PC-3 (cell line): Measurements from ENCODE around the gene SKP2. TPM values are rescaled to one million over a fixed set of nuclear protein-coding genes. Genes with fewer than 3 reads are reported as not detected.

ENCODE experiments used
- ATAC-seq: fragments of 200-7000 bp; cut with Tn5 transposase; 2 replicates; pipeline ENCODE4 v1.9.1; 2020; ENCODE audit warnings: mild to moderate bottlenecking, moderate library complexity
- BruUV-seq: library from RNA; stranded (reverse); fragments of 400-500 nt; replicated peaks from 2 replicates; lab custom pipeline; 2021; lab: Mats Ljungman, UMichigan
- CTCF ChIA-PET: fragments of 300-600 bp; sonication (Branson Sonifier 250); formaldehyde crosslinking; loops from one replicate; lab custom pipeline; 2022; ENCODE audit warnings: antibody characterized with exemption; lab: Charles Lee
- POLR2A ChIA-PET: fragments of 300-600 bp; sonication (Branson Sonifier 250); formaldehyde crosslinking; loops from one replicate; lab custom pipeline; 2022; ENCODE audit warnings: antibody characterized with exemption; ENCODE audit not compliant: unreplicated experiment; lab: Charles Lee
- DNase-seq: peaks from one replicate; pipeline ENCODE4 v3.0.0-alpha.2; 2015
- H2AFZ ChIP-seq: fragments of 300-600 bp; sonication (generic); 2 replicates; pipeline ENCODE4 v1.6.0; 2016; ENCODE audit warnings: antibody characterized with exemption, low read length
- H3F3A ChIP-seq: fragments of 300-600 bp; sonication (generic); one replicate; pipeline ENCODE4 v1.6.0; 2017; ENCODE audit warnings: antibody characterized with exemption, low read length, control low read depth, mild to moderate bottlenecking; ENCODE audit not compliant: unreplicated experiment
- H3K27ac ChIP-seq: fragments of 300-600 bp; sonication (generic); 2 replicates; pipeline ENCODE4 v1.5.1; 2016; ENCODE audit warnings: mild to moderate bottlenecking, low read length
- H3K27me3 ChIP-seq: fragments of 300-600 bp; sonication (generic); 2 replicates; pipeline ENCODE4 v1.6.1; 2016; ENCODE audit warnings: low read length, mixed read lengths
- H3K36me3 ChIP-seq: fragments of 300-600 bp; sonication (generic); 2 replicates; pipeline ENCODE4 v1.6.1; 2016; ENCODE audit warnings: low read depth, mixed run types, low read length, mixed read lengths
- H3K4me1 ChIP-seq: fragments of 300-600 bp; sonication (generic); 2 replicates; pipeline ENCODE4 v1.5.1; 2016; ENCODE audit warnings: low read length; ENCODE audit not compliant: insufficient read depth
- H3K4me2 ChIP-seq: fragments of 300-600 bp; sonication (generic); 2 replicates; pipeline ENCODE4 v1.6.0; 2016; ENCODE audit warnings: low read length
- H3K4me3 ChIP-seq: fragments of 300-600 bp; sonication (generic); 2 replicates; pipeline ENCODE4 v1.5.1; 2016; ENCODE audit warnings: mild to moderate bottlenecking, low read length, mixed read lengths
- H3K79me2 ChIP-seq: fragments of 300-600 bp; sonication (generic); 2 replicates; pipeline ENCODE4 v1.6.1; 2017; ENCODE audit warnings: low read length, mixed read lengths
- H3K9ac ChIP-seq: fragments of 300-600 bp; sonication (generic); 2 replicates; pipeline ENCODE4 v1.6.0; 2016; ENCODE audit warnings: mild to moderate bottlenecking, low read length
- H3K9me2 ChIP-seq: fragments of 300-600 bp; sonication (generic); replicated peaks from 2 replicates; pipeline ENCODE4 v1.6.1; 2016; ENCODE audit warnings: mixed run types, low read length, mixed read lengths
- H3K9me3 ChIP-seq: fragments of 300-600 bp; sonication (generic); 2 replicates; pipeline ENCODE4 v1.6.1; 2016; ENCODE audit warnings: low read length, mixed read lengths
- H4K20me1 ChIP-seq: fragments of 300-600 bp; sonication (generic); 2 replicates; pipeline ENCODE4 v1.6.1; 2016; ENCODE audit warnings: low read length, mixed read lengths
- CTCF ChIP-seq: fragments of 300-600 bp; sonication (generic); conservative IDR thresholded peaks from 2 replicates; pipeline ENCODE4 v1.5.1; 2017; ENCODE audit warnings: antibody characterized with exemption, low read depth, mild to moderate bottlenecking, low read length
- EZH2 ChIP-seq: fragments of 300-600 bp; sonication (generic); IDR thresholded peaks from one replicate; pipeline ENCODE4 v1.6.1; 2017; ENCODE audit warnings: antibody characterized with exemption, mild to moderate bottlenecking, low read length; ENCODE audit not compliant: unreplicated experiment
- EZH2phosphoT487 ChIP-seq: fragments of 300-600 bp; sonication (generic); IDR thresholded peaks from 2 replicates; pipeline ENCODE4 v1.6.1; 2018; ENCODE audit warnings: mild to moderate bottlenecking, antibody characterized with exemption, low read length, borderline replicate concordance
- intact Hi-C: fragments of 100-400 bp; cut with micrococcal nuclease; formaldehyde crosslinking; loops from 2 replicates; pipeline ENCODE4 v1.9.0; 2023
- total RNA-seq: library from RNA; depleted of rRNA; stranded (reverse); fragments of >200 nt; gene quantifications from 2 replicates; pipeline ENCODE4 v1.2.3, GENCODE V29; 2014

The SKP2 gene
- total RNA-seq, 1 experiment from 2014 or later: 32.0 TPM

GRCh38 chr5:36175043-36175442 lies 23.1 kb downstream of the SKP2 start:
- ChIA-PET POLR2A (no interaction called here), CTCF (no interaction called here)
- Histone ChIP-seq H3K4me1 (no peaks in the 10 kb centered on the region), H3F3A (no peaks in the 10 kb centered on the region), H3K4me2 (no peak overlapping the region), H3K9me3 (no peaks in the 10 kb centered on the region), H3K36me3 (peaks cover 31% of the 10 kb centered on the region), H3K27me3 (no peaks in the 10 kb centered on the region), H3K27ac (no peak overlapping the region), H3K79me2 (no peaks in the 10 kb centered on the region), H3K4me3 (no peak overlapping the region), H4K20me1 (no peaks in the 10 kb centered on the region), H3K9me2 (no peaks in the 10 kb centered on the region), H2AFZ (no peak overlapping the region), H3K9ac (no peak overlapping the region)
- ATAC-seq: no peak
- DNase-seq: no peak
- TF ChIP-seq EZH2phosphoT487: no peak
- no TSS peak for BruUV-seq
- intact Hi-C loops: loop anchor here (5.0 to 10.0 kb wide), 2 partner anchors 222 to 520 kb away; no protein-coding TSS in a partner anchor

- H3K27me3 ChIP-seq: no peaks in the 10 kb centered on the region
- no TSS peak for BruUV-seq
- H3K79me2 ChIP-seq: no peaks in the 10 kb centered on the region
- H3K9me3 ChIP-seq: no peaks in the 10 kb centered on the region
- H3K4me1 ChIP-seq: no peaks in the 10 kb centered on the region
- POLR2A ChIA-PET: no interaction called here
- intact Hi-C loops: loop anchor here (1.0 to 10.0 kb wide), 3 partner anchors 62 to 518 kb away; no protein-coding TSS in a partner anchor
- no peak for TF ChIP-seq EZH2
- no peak for TF ChIP-seq CTCF
- no peak for TF ChIP-seq EZH2phosphoT487
- H3K4me3 ChIP-seq: no peak overlapping the region
- H3F3A ChIP-seq: no peaks in the 10 kb centered on the region
- no peak for DNase-seq
- H3K4me2 ChIP-seq: no peak overlapping the region
- H4K20me1 ChIP-seq: no peaks in the 10 kb centered on the region
- H2AFZ ChIP-seq: no peak overlapping the region
- ATAC-seq: no peak
- H3K36me3 ChIP-seq: peaks cover 32% of the 10 kb centered on the region
- CTCF ChIA-PET: no interaction called here
- H3K27ac ChIP-seq: no peak overlapping the region
- no peaks in the 10 kb centered on the region for H3K9me2 ChIP-seq
- no peak overlapping the region for H3K9ac ChIP-seq
These were observed 25.2 kb downstream of the SKP2 start for GRCh38 chr5:36177154-36177553.

- TF ChIP-seq EZH2phosphoT487: no peak
- TF ChIP-seq CTCF: peak; percentile 80
- TF ChIP-seq EZH2: no peak
- Histone ChIP-seq H3K9me3 (no peaks in the 10 kb centered on the region), H3K4me1 (no peaks in the 10 kb centered on the region), H3K79me2 (no peaks in the 10 kb centered on the region), H3K27ac (no peak overlapping the region), H3K36me3 (peaks cover 32% of the 10 kb centered on the region), H3K9me2 (no peaks in the 10 kb centered on the region), H3K4me2 (no peak overlapping the region), H3F3A (no peaks in the 10 kb centered on the region), H3K9ac (no peak overlapping the region), H3K27me3 (no peaks in the 10 kb centered on the region), H4K20me1 (no peaks in the 10 kb centered on the region), H2AFZ (no peak overlapping the region), H3K4me3 (no peak overlapping the region)
- ATAC-seq (peak; percentile 89), DNase-seq (peak; percentile 58)
- no TSS peak for BruUV-seq
- CTCF ChIA-PET: interaction anchor here (0.5 to 1.2 kb wide), 11 partner anchors 25 to 698 kb away, joined by 3 to 15 read pairs (median 4); partner anchors contain the start of gene NADK2
- intact Hi-C loops: loop anchor here (1.0 to 10.0 kb wide), 5 partner anchors 61 to 517 kb away; no protein-coding TSS in a partner anchor
- POLR2A ChIA-PET: interaction anchor here (0.6 kb wide), 1 partner anchor 1460 kb away, joined by 3 read pairs; no protein-coding TSS in a partner anchor
These were observed 26.0 kb downstream of the SKP2 start for GRCh38 chr5:36177715-36178523.
